Neural cell (in vitro differentiated cells): ENCODE results near the gene FOXC2. TPM values are rescaled to one million over a fixed set of nuclear protein-coding genes. Genes with fewer than 3 reads are reported as not detected.

Source experiments
- H2AFZ ChIP-seq: fragments of 200-600, 300-800 bp; sonication (generic), shearing (Covaris generic); 2 replicates; pipeline ENCODE4 v1.6.0; 2014; ENCODE audit warnings: low read depth, mild to moderate bottlenecking, antibody characterized with exemption, low read length, moderate library complexity
- H3F3A ChIP-seq: fragments of 200-600 bp; shearing (Covaris generic); 2 replicates; pipeline ENCODE4 v1.6.1; 2016; ENCODE audit warnings: mild to moderate bottlenecking, moderate library complexity, mixed read lengths, antibody characterized with exemption, low read length; ENCODE audit not compliant: insufficient read depth, poor library complexity, severe bottlenecking
- H3K27ac ChIP-seq: fragments of 200-600, 300-800 bp; sonication (generic), shearing (Covaris generic); 2 replicates; pipeline ENCODE4 v1.5.1; 2014; ENCODE audit warnings: mild to moderate bottlenecking, low read length, moderate library complexity
- H3K27me3 ChIP-seq: fragments of 300-800, 200-600 bp; sonication (generic), shearing (Covaris generic); 2 replicates; pipeline ENCODE4 v1.6.0; 2014; ENCODE audit warnings: mild to moderate bottlenecking, low read depth, low read length, moderate library complexity; ENCODE audit not compliant: insufficient read depth
- H3K36me3 ChIP-seq: fragments of 300-800, 200-600 bp; sonication (generic), shearing (Covaris generic); 2 replicates; pipeline ENCODE4 v1.5.1; 2014; ENCODE audit warnings: mild to moderate bottlenecking, antibody characterized with exemption, low read length, moderate library complexity; ENCODE audit not compliant: insufficient read depth
- H3K4me2 ChIP-seq: fragments of 300-800, 200-600 bp; sonication (generic), shearing (Covaris generic); 2 replicates; pipeline ENCODE4 v1.6.0; 2014; ENCODE audit warnings: mild to moderate bottlenecking, low read length
- H3K4me3 ChIP-seq: fragments of 300-800, 200-600 bp; sonication (generic), shearing (Covaris generic); 2 replicates; pipeline ENCODE4 v1.5.1; 2014; ENCODE audit warnings: mild to moderate bottlenecking, low read length, moderate library complexity
- H3K79me2 ChIP-seq: fragments of 200-600 bp; shearing (Covaris generic); replicated peaks from 2 replicates; pipeline ENCODE4 v1.6.0; 2014; ENCODE audit warnings: mild to moderate bottlenecking, low read length, moderate library complexity; ENCODE audit not compliant: insufficient read depth
- H3K9ac ChIP-seq: fragments of 300-800, 200-600 bp; sonication (generic), shearing (Covaris generic); 2 replicates; pipeline ENCODE4 v1.6.1; 2016; ENCODE audit warnings: mild to moderate bottlenecking, low read length, mixed read lengths
- H3K9me2 ChIP-seq: fragments of 200-600 bp; shearing (Covaris generic); 2 replicates; pipeline ENCODE4 v1.6.1; 2016; ENCODE audit warnings: mild to moderate bottlenecking, low read length, mixed read lengths; ENCODE audit not compliant: insufficient read depth
- H3K9me3 ChIP-seq: fragments of 200-600, 300-800 bp; sonication (generic), shearing (Covaris generic); 2 replicates; pipeline ENCODE4 v1.6.1; 2016; ENCODE audit warnings: mild to moderate bottlenecking, mixed run types, low read length, moderate library complexity, mixed read lengths
- H4K20me1 ChIP-seq: fragments of 200-600 bp; shearing (Covaris generic); 2 replicates; pipeline ENCODE4 v1.6.1; 2016; ENCODE audit warnings: mild to moderate bottlenecking, mixed run types; ENCODE audit not compliant: insufficient read depth
- CTCF ChIP-seq: fragments of 450-650 bp; IDR thresholded peaks from 2 replicates; pipeline ENCODE4 v1.5.1; 2014; ENCODE audit warnings: antibody characterized with exemption, mild to moderate bottlenecking, moderate library complexity; ENCODE audit not compliant: poor library complexity, severe bottlenecking
- EP300 ChIP-seq: fragments of 450-650 bp; conservative IDR thresholded peaks from 2 replicates; pipeline ENCODE4 v1.6.1; 2014; ENCODE audit warnings: antibody characterized with exemption, mild to moderate bottlenecking, moderate library complexity; ENCODE audit not compliant: poor library complexity, severe bottlenecking
- EZH2 ChIP-seq: fragments of 200-600, 300-800 bp; shearing (Covaris generic), sonication (generic); IDR thresholded peaks from 2 replicates; pipeline ENCODE4 v1.6.1; 2014; ENCODE audit warnings: antibody characterized with exemption, low read length, borderline replicate concordance, mild to moderate bottlenecking; ENCODE audit not compliant: insufficient read depth, poor library complexity, severe bottlenecking
- MXI1 ChIP-seq: fragments of 450-650 bp; conservative IDR thresholded peaks from 2 replicates; pipeline ENCODE4 v1.6.1; 2014; ENCODE audit warnings: antibody characterized with exemption, mild to moderate bottlenecking; ENCODE audit not compliant: poor library complexity, severe bottlenecking
- POLR2AphosphoS5 ChIP-seq: IDR thresholded peaks from 2 replicates; pipeline ENCODE4 v1.6.1; 2012
- RAD21 ChIP-seq: fragments of 450-650 bp; conservative IDR thresholded peaks from 2 replicates; pipeline ENCODE4 v1.6.1; 2014; ENCODE audit warnings: antibody characterized with exemption, mild to moderate bottlenecking, moderate library complexity
- SMC3 ChIP-seq: fragments of 450-650 bp; conservative IDR thresholded peaks from 2 replicates; pipeline ENCODE4 v1.6.1; 2014; ENCODE audit warnings: antibody characterized with exemption, mild to moderate bottlenecking, moderate library complexity; ENCODE audit not compliant: poor library complexity
- TAF1 ChIP-seq: IDR thresholded peaks from 2 replicates; pipeline ENCODE4 v1.6.1; 2012; ENCODE audit warnings: low read depth
- polyA plus RNA-seq: library from polyadenylated mRNA; depleted of rRNA; stranded (reverse); fragments of >200 nt; gene quantifications from 2 replicates; pipeline ENCODE4 v1.2.3, GENCODE V29; 2014
- TF ChIP-seq, protein P1 (sequence below): IDR thresholded peaks from 2 replicates; pipeline ENCODE4 v1.6.1; 2012; ENCODE audit warnings: borderline replicate concordance

FOXC2 gene
- polyA plus RNA-seq, 1 donor from 2014 or later, result not detected

GRCh38 chr16:86572041-86572521 lies 5.5 kb downstream of the FOXC2 start:
- H3K27ac ChIP-seq, result no peak overlapping the region

GRCh38 chr16:86572606-86573005 lies 6.0 kb downstream of the FOXC2 start:
- H3K27ac ChIP-seq, result no peak overlapping the region
- peaks cover 98% of the 10 kb centered on the region for H3K27me3 ChIP-seq
- H3K9ac ChIP-seq, result no peak overlapping the region
- no peak overlapping the region for H2AFZ ChIP-seq
- H3K79me2 ChIP-seq, result no peaks in the 10 kb centered on the region
- no peaks in the 10 kb centered on the region for H3K36me3 ChIP-seq
- H4K20me1 ChIP-seq, result no peaks in the 10 kb centered on the region
- H3F3A ChIP-seq, result no peaks in the 10 kb centered on the region
- H3K9me2 ChIP-seq, result no peaks in the 10 kb centered on the region
- H3K9me3 ChIP-seq, result no peaks in the 10 kb centered on the region
- H3K4me2 ChIP-seq, result no peak overlapping the region
- H3K4me3 ChIP-seq, result no peak overlapping the region
- TF ChIP-seq MXI1, result no peak
- no peak for TF ChIP-seq SMC3
- TF ChIP-seq CTCF, result no peak
- TF ChIP-seq, protein P1, sequence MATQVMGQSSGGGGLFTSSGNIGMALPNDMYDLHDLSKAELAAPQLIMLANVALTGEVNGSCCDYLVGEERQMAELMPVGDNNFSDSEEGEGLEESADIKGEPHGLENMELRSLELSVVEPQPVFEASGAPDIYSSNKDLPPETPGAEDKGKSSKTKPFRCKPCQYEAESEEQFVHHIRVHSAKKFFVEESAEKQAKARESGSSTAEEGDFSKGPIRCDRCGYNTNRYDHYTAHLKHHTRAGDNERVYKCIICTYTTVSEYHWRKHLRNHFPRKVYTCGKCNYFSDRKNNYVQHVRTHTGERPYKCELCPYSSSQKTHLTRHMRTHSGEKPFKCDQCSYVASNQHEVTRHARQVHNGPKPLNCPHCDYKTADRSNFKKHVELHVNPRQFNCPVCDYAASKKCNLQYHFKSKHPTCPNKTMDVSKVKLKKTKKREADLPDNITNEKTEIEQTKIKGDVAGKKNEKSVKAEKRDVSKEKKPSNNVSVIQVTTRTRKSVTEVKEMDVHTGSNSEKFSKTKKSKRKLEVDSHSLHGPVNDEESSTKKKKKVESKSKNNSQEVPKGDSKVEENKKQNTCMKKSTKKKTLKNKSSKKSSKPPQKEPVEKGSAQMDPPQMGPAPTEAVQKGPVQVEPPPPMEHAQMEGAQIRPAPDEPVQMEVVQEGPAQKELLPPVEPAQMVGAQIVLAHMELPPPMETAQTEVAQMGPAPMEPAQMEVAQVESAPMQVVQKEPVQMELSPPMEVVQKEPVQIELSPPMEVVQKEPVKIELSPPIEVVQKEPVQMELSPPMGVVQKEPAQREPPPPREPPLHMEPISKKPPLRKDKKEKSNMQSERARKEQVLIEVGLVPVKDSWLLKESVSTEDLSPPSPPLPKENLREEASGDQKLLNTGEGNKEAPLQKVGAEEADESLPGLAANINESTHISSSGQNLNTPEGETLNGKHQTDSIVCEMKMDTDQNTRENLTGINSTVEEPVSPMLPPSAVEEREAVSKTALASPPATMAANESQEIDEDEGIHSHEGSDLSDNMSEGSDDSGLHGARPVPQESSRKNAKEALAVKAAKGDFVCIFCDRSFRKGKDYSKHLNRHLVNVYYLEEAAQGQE, result no peak
- TF ChIP-seq EZH2, result no peak
- no peak for TF ChIP-seq EP300
- TF ChIP-seq TAF1, result no peak
- no peak for TF ChIP-seq POLR2AphosphoS5
- no peak for TF ChIP-seq RAD21

More at GRCh38 chr16:86572041-86572521, 5.5 kb downstream of the FOXC2 start:
- H2AFZ ChIP-seq, result no peak overlapping the region
- no peak overlapping the region for H3K9ac ChIP-seq
- no peaks in the 10 kb centered on the region for H4K20me1 ChIP-seq
- H3K9me2 ChIP-seq, result no peaks in the 10 kb centered on the region
- H3K4me2 ChIP-seq, result no peak overlapping the region
- H3K4me3 ChIP-seq, result no peak overlapping the region
- H3F3A ChIP-seq, result no peaks in the 10 kb centered on the region
- H3K79me2 ChIP-seq, result no peaks in the 10 kb centered on the region
- peaks cover 98% of the 10 kb centered on the region for H3K27me3 ChIP-seq
- no peaks in the 10 kb centered on the region for H3K9me3 ChIP-seq
- no peak for TF ChIP-seq EP300
- TF ChIP-seq CTCF, result no peak
- no peak for TF ChIP-seq MXI1
- TF ChIP-seq EZH2, result no peak
- TF ChIP-seq RAD21, result no peak
- TF ChIP-seq, protein P1, result no peak
- TF ChIP-seq TAF1, result no peak
- no peak for TF ChIP-seq SMC3
- TF ChIP-seq POLR2AphosphoS5, result no peak
- no peaks in the 10 kb centered on the region for H3K36me3 ChIP-seq
